ENCODE data around the gene MRPS9. TPM values are rescaled to one million over a fixed set of nuclear protein-coding genes. Genes with fewer than 3 reads are reported as not detected.

MRPS9 gene
- 10 to 100 TPM; 12.9 to 24.9 (median 19.2) TPM for polyA plus RNA-seq (ENCODE audit: low read depth in 6 of 6)

DNA sequence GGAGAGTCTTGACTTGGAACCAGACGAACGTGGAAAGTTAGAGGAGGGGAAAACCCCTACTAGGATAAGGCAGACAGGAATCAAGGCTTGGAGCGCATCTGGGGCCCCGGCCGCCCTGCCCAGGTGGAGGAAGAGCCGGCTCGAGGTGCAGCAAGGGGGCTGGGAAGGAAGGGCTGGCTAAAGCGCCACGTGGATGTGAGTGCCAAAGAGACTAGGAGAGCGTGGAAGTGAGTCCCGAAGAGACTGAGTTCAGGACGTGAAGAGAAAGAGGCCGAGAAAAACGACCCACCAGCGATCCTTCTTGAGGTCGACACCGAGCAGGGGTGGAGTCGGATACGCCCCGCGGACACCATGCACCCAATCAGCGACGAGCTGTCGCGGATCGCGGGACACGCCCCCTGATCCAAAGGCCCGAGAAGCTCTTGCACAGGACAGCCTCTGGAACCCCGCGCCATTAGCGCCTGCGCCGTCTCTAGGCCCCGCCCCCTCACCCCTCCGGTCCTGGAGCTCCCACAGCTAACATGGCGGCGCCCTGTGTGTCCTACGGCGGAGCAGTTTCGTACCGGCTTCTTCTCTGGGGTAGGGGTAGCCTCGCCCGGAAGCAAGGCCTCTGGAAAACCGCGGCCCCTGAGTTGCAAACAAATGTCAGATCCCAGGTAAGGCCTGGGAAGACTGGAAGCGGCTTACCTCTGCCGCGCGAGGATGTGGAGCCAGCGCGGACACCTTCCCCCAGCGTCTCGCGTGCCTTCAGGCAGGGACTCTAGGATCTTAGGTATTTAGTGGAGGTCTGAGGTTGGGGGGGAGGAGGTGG, at the start of gene MRPS9:
TSS of gene MRPS9 (plus strand) at position 498 of the 811 bp plus-strand sequence. CDS start at position 522, 24 bp downstream.
- H3K27me3 Mint-ChIP-seq, result peaks cover 0 to 6% (median 0%) of the 10 kb centered on the region in 3 donors

DNA sequence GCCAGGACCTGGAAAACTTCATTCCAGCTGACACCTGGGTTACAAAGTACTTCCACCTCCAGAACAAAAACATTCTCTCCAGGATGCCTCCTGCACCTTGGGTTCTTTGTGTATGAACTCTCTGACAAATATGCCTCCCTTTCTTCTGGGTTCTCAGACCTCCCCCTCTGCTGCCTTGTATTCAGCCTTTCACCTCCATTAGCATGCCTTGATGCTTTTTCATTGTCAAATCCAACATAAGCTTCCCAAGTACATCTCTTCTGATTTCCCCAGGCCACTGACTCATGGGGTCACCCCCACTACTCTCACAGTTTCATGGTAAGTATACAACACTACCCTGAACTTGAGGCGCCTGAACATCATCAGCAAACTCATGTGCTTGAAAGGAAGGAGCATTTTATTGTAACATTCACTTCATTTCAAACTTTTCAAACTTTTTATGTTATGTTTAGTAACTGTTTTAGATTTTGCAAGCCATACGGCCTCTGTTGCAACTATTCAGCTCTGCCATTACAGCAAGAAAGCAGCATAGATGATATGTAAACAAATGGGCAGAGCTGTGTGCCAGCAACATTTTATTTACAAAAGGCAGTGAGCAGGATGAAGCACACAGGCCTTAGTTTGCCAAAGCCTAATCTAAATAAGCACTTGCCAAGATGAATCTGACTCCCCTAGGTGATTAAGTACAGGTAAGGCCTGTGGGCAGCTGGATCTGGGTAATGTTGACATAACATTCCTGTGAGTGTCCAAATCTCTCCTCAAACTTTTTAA, 32.5 kb upstream of the MRPS9 start:
- Mint-ChIP-seq H3K9me3 (peaks cover 5 to 38% (median 19%) of the 10 kb centered on the region in 7 donors), H3K36me3 (peaks cover 7 to 21% of the 10 kb centered on the region in 2 donors), H3K4me1 (no peaks in the 10 kb centered on the region), H3K4me3 (no peak overlapping the region), H3K27ac (no peak overlapping the region), H3K27me3 (peaks cover 27 to 42% (median 34%) of the 10 kb centered on the region in 3 donors)
- ATAC-seq (ENCODE audit: low read depth in 2 of 2) (no peak), DNase-seq (no peak)

More for the DNA sequence above, at the start of gene MRPS9:
- H3K27ac Mint-ChIP-seq, result peak within 1 kb of the TSS; percentile 92 to 99 (median 98)
- ATAC-seq (ENCODE audit: low read depth in 2 of 2) (peak; percentile 95 to 96), DNase-seq (peak; percentile 96)
- peaks cover 24 to 36% (median 32%) of the 10 kb centered on the region in 3 donors for H3K4me1 Mint-ChIP-seq
- no peaks in the 10 kb centered on the region for H3K9me3 Mint-ChIP-seq
- H3K4me3 Mint-ChIP-seq, result peak within 1 kb of the TSS; percentile 94 to 100 (median 99)
- no peaks in the 10 kb centered on the region for H3K36me3 Mint-ChIP-seq

DNA sequence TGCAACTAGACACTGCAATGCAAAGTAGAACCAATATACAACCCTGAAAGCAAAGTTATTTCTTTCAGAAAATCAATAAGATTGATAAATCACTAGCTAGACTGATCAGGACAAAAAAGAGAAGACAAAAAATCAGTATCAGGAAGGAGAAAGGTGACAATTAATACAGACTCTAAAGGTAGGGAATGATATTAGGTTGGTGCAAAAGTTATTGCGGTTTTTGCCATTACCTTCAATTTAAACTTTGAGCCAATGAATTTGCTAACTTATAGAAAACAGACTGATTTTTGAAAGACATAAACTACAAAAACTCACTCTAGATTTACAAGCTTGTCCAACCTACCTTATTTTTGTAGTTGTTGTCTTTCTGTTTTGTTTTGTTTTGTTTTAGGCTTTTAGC, 30.5 kb upstream of the MRPS9 start:
- DNase-seq (no peak), ATAC-seq (ENCODE audit: low read depth in 2 of 2) (no peak)
- Mint-ChIP-seq H3K36me3 (peaks cover 0 to 21% of the 10 kb centered on the region in 2 donors), H3K4me3 (no peak overlapping the region), H3K4me1 (no peaks in the 10 kb centered on the region), H3K27ac (no peak overlapping the region), H3K27me3 (peaks cover 19 to 27% (median 20%) of the 10 kb centered on the region in 3 donors), H3K9me3 (peaks cover 4 to 37% (median 20%) of the 10 kb centered on the region in 7 donors)

DNA sequence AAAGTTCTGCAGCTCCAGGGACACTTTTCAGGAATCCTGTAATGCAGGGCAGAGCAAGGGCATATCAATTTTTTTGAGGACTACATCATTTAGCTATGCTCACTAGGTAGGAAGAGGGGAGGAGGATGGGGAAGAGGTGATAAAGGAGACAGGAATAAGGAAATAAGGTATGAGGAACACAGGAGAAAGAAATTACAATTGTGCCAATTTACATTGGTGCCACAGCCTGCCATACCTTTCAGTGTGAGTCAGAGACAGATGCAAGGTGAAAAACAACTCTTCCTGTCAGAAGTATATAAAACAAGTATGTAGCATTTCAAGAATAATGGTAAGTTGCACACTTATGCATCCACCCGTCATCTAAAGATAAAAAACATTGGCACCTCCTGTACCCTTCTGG, 5.4 kb upstream of the MRPS9 start:
- Mint-ChIP-seq H3K27ac (no peak overlapping the region), H3K9me3 (peaks cover 0 to 6% (median 0%) of the 10 kb centered on the region in 7 donors), H3K27me3 (peaks cover 16 to 27% (median 18%) of the 10 kb centered on the region in 3 donors), H3K4me1 (peaks cover 5 to 8% (median 6%) of the 10 kb centered on the region in 3 donors), H3K36me3 (no peaks in the 10 kb centered on the region), H3K4me3 (no peak overlapping the region)
- DNase-seq, result no peak
- ATAC-seq (ENCODE audit: low read depth in 2 of 2), result no peak

DNA sequence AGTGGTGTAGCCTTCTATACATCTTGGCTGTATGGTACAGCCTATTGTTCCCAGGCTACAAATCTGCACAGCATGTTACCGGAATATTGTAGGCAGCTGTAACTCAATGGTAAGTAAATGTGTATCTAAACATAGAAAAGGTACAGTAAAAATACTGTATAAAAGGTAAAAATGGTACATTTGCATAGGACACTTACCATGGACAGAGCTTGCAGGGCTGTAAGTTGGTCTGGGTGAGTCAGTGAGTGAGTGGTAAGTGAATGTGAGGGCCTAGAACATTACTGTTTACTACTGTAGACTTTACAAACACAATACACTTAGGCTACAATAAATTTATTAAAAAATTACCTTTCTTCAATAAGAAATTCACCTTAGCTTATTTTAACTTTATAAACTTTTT, 3.7 kb upstream of the MRPS9 start:
- Mint-ChIP-seq H3K9me3 (peaks cover 0 to 1% (median 0%) of the 10 kb centered on the region in 7 donors), H3K4me1 (peaks cover 19 to 24% (median 20%) of the 10 kb centered on the region in 3 donors), H3K27ac (no peak overlapping the region), H3K36me3 (no peaks in the 10 kb centered on the region), H3K27me3 (peaks cover 16 to 26% (median 18%) of the 10 kb centered on the region in 3 donors), H3K4me3 (no peak overlapping the region)
- DNase-seq (no peak), ATAC-seq (ENCODE audit: low read depth in 2 of 2) (no peak)

DNA sequence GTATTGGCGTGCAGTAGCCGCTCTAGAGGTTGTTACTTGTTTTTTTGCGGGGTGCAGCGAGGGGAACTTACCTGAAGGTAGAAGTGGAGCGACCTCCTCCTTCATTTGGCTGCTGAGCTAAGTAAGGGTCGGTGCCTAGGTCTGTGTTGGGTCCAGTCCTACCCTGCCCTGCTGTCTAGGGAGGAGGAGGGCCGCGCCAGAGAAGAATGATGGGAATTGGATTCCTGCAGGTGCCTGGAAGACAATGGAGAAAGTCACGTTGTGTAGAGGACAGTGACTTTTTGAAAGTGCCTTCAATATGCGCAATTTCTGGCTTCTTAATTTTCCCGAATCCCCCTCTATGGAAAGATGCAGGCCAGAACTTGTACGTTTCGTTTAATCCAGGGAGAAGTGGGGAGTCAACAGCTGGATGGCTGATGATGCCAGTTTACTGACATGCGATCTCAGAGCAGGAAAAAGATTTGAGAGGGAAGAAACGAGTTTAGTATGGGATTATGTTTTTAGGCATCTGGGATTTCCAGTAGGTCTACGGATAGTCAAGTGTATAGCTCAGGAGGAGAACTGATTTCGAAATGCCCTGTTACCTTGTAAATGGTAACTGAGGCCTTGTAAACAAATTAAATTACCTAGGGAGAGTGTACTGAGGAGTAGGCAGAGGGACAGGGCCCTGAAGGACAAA, 653 bp downstream of the MRPS9 start:
- no peak for DNase-seq
- Mint-ChIP-seq H3K27ac (peak overlapping the region; percentile 92 to 99 (median 98)), H3K27me3 (no peaks in the 10 kb centered on the region), H3K4me3 (peak overlapping the region; percentile 94 to 100 (median 99)), H3K36me3 (no peaks in the 10 kb centered on the region), H3K9me3 (no peaks in the 10 kb centered on the region), H3K4me1 (peaks cover 24 to 36% (median 32%) of the 10 kb centered on the region in 3 donors)
- no peak for ATAC-seq (ENCODE audit: low read depth in 2 of 2)

DNA sequence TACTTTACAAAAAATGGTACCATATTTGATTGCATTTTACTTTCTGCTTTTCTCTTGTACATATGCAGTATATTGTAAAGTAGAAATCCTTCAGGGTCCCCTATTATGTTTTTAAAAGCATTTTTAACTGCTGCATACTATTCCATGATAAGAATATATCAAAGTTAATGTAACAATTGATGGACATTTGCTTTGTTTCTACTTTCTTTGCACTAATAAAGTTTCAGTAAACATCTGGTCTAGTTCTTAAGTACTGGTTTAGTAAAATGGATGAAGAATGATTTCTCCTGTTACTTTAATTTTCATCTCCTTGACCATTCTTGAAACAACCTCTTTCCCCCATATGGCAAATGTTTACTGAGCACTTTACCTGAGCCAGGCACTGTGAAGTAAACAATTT, 1.7 kb downstream of the MRPS9 start:
- Mint-ChIP-seq H3K36me3 (no peaks in the 10 kb centered on the region), H3K27ac (no peak overlapping the region), H3K4me1 (peaks cover 24 to 36% (median 32%) of the 10 kb centered on the region in 3 donors), H3K27me3 (no peaks in the 10 kb centered on the region), H3K9me3 (no peaks in the 10 kb centered on the region), H3K4me3 (peak overlapping the region in 4 of 8 donors; percentile 1 to 98 (median 67))
- no peak for ATAC-seq (ENCODE audit: low read depth in 2 of 2)
- DNase-seq, result no peak

DNA sequence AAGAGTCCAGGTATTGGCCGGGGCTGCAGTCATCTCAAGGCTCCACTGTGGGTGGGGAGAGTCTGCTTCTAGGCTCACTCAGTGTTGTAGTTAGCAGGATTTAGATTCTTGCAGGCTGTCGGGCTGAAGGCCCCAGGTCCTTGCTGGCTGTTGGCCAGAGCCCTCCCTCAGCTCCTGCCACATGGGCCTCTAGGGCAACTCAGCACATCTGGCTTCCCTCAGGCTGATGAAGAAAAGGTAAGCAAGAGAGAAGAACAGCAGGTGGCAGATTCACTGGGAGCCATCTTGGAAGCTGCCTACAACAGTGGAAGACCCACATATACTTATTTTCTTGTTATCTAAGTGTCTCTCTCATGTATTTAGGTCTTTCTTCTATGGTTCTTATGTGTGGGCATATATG, 4.3 kb downstream of the MRPS9 start:
- Mint-ChIP-seq H3K9me3 (no peaks in the 10 kb centered on the region), H3K27me3 (no peaks in the 10 kb centered on the region), H3K27ac (peak overlapping the region in 1 of 6 donors; percentile 15), H3K36me3 (peaks cover 0 to 3% of the 10 kb centered on the region in 2 donors), H3K4me1 (peaks cover 26 to 38% (median 30%) of the 10 kb centered on the region in 3 donors), H3K4me3 (peak overlapping the region in 2 of 8 donors; percentile 44 to 63)
- no peak for DNase-seq
- no peak for ATAC-seq (ENCODE audit: low read depth in 2 of 2)

DNA sequence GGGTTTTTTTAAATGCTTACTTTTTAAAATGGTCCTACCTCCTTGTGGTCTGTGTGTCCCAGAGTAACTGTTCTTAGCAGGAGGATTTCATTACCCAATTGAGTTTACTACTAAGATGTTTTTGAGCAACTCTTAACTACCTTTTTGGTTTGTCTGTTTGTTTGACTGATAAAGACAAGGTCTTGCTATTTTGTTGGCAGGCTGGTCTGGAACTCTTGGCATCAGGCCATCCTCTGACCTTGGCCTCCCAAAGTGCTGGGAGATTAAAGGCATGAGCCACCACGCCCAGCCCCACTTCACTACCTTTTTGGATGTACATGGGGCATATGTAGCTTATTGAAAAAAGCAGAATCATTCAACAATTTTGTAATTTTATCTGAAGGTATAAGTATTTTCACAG, 14.9 kb downstream of the MRPS9 start:
- H3K27ac Mint-ChIP-seq, result no peak overlapping the region
- ATAC-seq (ENCODE audit: low read depth in 2 of 2) (no peak), DNase-seq (no peak)
- no peak overlapping the region for H3K4me3 Mint-ChIP-seq
- peaks cover 21 to 28% of the 10 kb centered on the region in 2 donors for H3K36me3 Mint-ChIP-seq
- no peaks in the 10 kb centered on the region for H3K27me3 Mint-ChIP-seq
- peaks cover 0 to 6% (median 0%) of the 10 kb centered on the region in 7 donors for H3K9me3 Mint-ChIP-seq
- peaks cover 0 to 21% (median 6%) of the 10 kb centered on the region in 3 donors for H3K4me1 Mint-ChIP-seq

DNA sequence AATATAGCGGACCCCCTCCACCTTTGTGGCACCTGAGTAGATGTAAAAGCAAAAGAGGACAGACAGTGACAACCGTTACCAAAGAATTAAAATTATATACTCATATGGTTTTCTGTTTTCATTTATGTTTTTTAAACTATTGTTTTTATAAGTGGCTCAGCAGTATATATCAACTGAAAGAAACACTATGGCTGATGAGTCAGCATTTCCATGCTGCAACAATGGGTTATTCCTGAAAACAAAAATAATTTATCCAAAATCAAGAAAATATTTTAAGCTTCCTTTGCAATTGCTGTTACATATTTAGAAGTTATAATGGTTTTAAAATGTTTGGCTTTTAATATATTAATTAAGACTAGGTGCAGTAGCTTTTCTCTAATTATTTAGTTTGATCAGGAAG, 17.7 kb downstream of the MRPS9 start:
- no peaks in the 10 kb centered on the region for H3K27me3 Mint-ChIP-seq
- no peak for ATAC-seq (ENCODE audit: low read depth in 2 of 2)
- no peak for DNase-seq
- H3K4me1 Mint-ChIP-seq, result peaks cover 0 to 21% (median 9%) of the 10 kb centered on the region in 3 donors
- H3K27ac Mint-ChIP-seq, result no peak overlapping the region
- H3K9me3 Mint-ChIP-seq, result peaks cover 0 to 6% (median 0%) of the 10 kb centered on the region in 7 donors
- H3K4me3 Mint-ChIP-seq, result no peak overlapping the region
- peaks cover 18 to 20% of the 10 kb centered on the region in 2 donors for H3K36me3 Mint-ChIP-seq

DNA sequence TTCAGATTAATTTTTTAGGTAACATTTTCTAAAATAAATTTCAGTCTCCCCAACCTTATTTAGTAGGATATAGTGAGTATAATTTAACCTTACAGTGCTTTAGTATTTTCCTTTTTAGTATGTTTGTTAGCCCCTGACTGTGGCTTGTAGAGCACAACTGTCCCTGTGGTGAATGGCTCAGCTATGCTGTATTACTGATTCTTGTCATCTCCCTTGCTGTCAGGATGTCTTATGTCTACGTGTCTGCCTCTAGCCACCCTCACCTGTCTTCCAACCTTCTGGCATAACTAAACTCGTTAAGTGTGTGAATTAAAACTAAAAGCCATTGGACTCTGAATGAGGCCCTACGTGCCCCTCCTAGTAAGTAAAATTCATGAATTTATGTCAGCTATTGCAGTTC, 18.4 kb downstream of the MRPS9 start:
- Mint-ChIP-seq H3K4me1 (peaks cover 0 to 17% (median 10%) of the 10 kb centered on the region in 3 donors), H3K27me3 (no peaks in the 10 kb centered on the region), H3K4me3 (no peak overlapping the region), H3K36me3 (peaks cover 11 to 15% of the 10 kb centered on the region in 2 donors), H3K9me3 (peaks cover 0 to 6% (median 0%) of the 10 kb centered on the region in 7 donors), H3K27ac (peak overlapping the region in 1 of 6 donors; percentile 25)
- DNase-seq (no peak), ATAC-seq (ENCODE audit: low read depth in 2 of 2) (no peak)

DNA sequence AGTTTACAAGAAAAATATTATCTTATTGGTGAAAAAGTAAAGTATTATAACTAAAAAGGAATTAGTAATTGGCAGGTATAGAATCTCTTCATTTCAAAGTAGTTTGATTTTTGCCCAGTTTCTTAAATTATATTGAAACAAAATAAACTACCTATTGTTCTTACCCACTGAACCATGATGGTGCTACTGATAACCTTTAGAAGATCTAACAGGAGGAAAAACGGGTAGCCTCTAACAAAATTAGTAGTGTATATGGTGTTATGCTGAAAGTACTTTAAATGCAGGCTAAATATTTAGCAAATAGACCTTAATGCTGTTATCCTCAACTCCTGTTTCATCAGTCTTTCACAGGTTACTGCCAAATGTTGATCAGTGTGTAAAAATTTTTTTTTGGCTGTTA, 19.1 kb downstream of the MRPS9 start:
- ATAC-seq (ENCODE audit: low read depth in 2 of 2) (no peak), DNase-seq (no peak)
- Mint-ChIP-seq H3K9me3 (peaks cover 0 to 6% (median 0%) of the 10 kb centered on the region in 7 donors), H3K27ac (peak overlapping the region in 1 of 6 donors; percentile 56), H3K27me3 (no peaks in the 10 kb centered on the region), H3K4me3 (no peak overlapping the region), H3K4me1 (peaks cover 0 to 15% (median 11%) of the 10 kb centered on the region in 3 donors), H3K36me3 (peaks cover 6 to 15% of the 10 kb centered on the region in 2 donors)

DNA sequence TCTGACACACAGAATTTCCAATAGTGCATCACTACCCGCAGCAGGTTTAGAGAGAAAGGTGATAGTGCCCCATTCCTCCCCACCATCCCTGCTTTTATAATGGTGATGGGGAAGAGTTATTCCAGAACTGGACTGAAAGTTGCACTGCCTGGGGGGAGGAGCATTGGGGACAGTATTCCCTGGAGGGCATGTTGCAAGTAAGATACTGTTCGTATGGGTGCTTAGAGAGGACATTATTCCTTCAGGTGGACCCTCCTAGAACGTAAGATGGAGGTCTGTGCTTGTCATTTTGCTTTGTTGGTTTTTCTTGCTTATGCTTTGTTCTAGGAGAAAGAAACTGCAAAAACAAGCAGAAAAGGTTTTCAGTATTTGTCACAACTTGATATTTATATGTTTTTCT, 23.7 kb downstream of the MRPS9 start:
- DNase-seq (no peak), ATAC-seq (ENCODE audit: low read depth in 2 of 2) (no peak)
- Mint-ChIP-seq H3K4me1 (peaks cover 0 to 18% (median 12%) of the 10 kb centered on the region in 3 donors), H3K36me3 (peaks cover 0 to 21% of the 10 kb centered on the region in 2 donors), H3K27ac (peak overlapping the region in 1 of 6 donors; percentile 36), H3K9me3 (no peaks in the 10 kb centered on the region), H3K4me3 (no peak overlapping the region), H3K27me3 (no peaks in the 10 kb centered on the region)
